Endothelial cell (in vitro differentiated cells): ENCODE measurements around the gene GALNT18. TPM values are rescaled to one million over a fixed set of nuclear protein-coding genes. Genes with fewer than 3 reads are reported as not detected.

Experiments
- DNase-seq: peaks from one replicate; pipeline ENCODE4 v3.0.0; 2021; ENCODE audit warnings: low spot score
- H3K27ac Mint-ChIP-seq: one replicate; pipeline ENCODE4 v1.8.0; 2021; ENCODE audit warnings: mixed read lengths, inconsistent platforms; ENCODE audit not compliant: unreplicated experiment
- H3K27me3 Mint-ChIP-seq: one replicate; pipeline ENCODE4 v1.8.0; 2021; ENCODE audit warnings: mild to moderate bottlenecking, moderate library complexity, mixed read lengths, inconsistent platforms; ENCODE audit not compliant: unreplicated experiment
- H3K36me3 Mint-ChIP-seq: one replicate; pipeline ENCODE4 v1.8.0; 2021; ENCODE audit warnings: mild to moderate bottlenecking, low read depth, mixed read lengths, inconsistent platforms; ENCODE audit not compliant: unreplicated experiment
- H3K4me1 Mint-ChIP-seq: one replicate; pipeline ENCODE4 v1.8.0; 2021; ENCODE audit warnings: mild to moderate bottlenecking, mixed read lengths, inconsistent platforms; ENCODE audit not compliant: unreplicated experiment
- H3K4me3 Mint-ChIP-seq: one replicate; pipeline ENCODE4 v1.8.0; 2021; ENCODE audit warnings: mild to moderate bottlenecking, mixed read lengths, inconsistent platforms; ENCODE audit not compliant: unreplicated experiment
- H3K9me3 Mint-ChIP-seq: one replicate; pipeline ENCODE4 v1.8.0; 2021; ENCODE audit warnings: mixed read lengths, inconsistent platforms; ENCODE audit not compliant: unreplicated experiment
- total RNA-seq: library from RNA; stranded (reverse); fragmentation: NEBNext Ultra II Directional; extraction: Animal tissue kit (Norgen Biotek cat#: 25700); gene quantifications from one replicate; pipeline ENCODE4 v1.2.1, GENCODE V29; 2021; ENCODE audit not compliant: unreplicated experiment
- TF ChIP-seq, protein P1 (sequence below): fragments of 200-600 bp; sonication (generic); IDR thresholded peaks from one replicate; pipeline ENCODE4 v1.5.0; 2021; ENCODE audit warnings: antibody characterized with exemption; ENCODE audit not compliant: unreplicated experiment

Gene GALNT18
- total RNA-seq, 1 donor from 2014 or later: 87.6 TPM

DNA sequence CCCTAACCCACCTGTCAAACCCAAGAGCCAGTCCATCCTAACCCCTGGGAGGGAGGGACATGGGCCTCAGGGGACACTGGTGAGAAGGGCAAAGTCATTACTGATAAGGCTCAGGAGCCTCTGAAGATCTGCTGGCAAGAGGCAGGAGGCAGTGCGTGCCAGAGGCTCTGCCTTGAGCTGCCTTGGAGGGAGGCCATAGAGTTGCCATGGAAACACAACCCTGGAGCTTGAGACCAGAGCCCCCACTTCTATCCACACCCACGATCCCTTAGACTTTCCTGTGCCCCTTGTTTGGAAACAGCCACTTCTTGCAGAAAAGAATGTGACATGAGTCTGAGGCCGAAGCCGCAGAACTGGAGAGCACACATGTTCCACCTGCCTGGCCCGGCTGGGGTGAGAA, 179.0 kb downstream of the GALNT18 start:
- H3K36me3 Mint-ChIP-seq: peaks cover 43% of the 10 kb centered on the region
- H3K27ac Mint-ChIP-seq: no peak overlapping the region
- H3K4me3 Mint-ChIP-seq: no peak overlapping the region
- no peaks in the 10 kb centered on the region for H3K9me3 Mint-ChIP-seq
- peaks cover 4% of the 10 kb centered on the region for H3K27me3 Mint-ChIP-seq
- peaks cover 16% of the 10 kb centered on the region for H3K4me1 Mint-ChIP-seq
- TF ChIP-seq, protein P1, sequence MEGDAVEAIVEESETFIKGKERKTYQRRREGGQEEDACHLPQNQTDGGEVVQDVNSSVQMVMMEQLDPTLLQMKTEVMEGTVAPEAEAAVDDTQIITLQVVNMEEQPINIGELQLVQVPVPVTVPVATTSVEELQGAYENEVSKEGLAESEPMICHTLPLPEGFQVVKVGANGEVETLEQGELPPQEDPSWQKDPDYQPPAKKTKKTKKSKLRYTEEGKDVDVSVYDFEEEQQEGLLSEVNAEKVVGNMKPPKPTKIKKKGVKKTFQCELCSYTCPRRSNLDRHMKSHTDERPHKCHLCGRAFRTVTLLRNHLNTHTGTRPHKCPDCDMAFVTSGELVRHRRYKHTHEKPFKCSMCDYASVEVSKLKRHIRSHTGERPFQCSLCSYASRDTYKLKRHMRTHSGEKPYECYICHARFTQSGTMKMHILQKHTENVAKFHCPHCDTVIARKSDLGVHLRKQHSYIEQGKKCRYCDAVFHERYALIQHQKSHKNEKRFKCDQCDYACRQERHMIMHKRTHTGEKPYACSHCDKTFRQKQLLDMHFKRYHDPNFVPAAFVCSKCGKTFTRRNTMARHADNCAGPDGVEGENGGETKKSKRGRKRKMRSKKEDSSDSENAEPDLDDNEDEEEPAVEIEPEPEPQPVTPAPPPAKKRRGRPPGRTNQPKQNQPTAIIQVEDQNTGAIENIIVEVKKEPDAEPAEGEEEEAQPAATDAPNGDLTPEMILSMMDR: no peak
- DNase-seq: no peak

DNA sequence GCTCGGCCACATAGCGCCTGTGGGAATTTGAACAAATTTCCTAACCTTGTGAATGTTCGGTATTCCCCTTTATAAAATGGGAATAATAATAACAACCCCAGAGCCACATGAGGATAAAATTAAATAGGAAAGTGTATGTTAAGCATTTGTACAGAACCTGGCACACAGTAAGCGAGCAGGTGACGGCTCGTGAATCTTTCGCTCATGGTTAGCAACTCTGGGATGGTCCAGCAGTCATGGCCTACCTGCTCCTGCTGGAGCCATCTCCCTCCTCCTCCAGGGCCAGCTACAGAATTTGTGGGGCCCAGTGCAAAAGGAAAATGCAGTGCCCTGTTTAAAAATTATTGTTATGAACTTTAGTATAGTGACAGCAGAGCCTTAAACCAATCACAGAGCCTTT, 180.3 kb downstream of the GALNT18 start:
- Mint-ChIP-seq H3K36me3 (peaks cover 37% of the 10 kb centered on the region), H3K9me3 (no peaks in the 10 kb centered on the region), H3K27ac (no peak overlapping the region), H3K27me3 (peaks cover 4% of the 10 kb centered on the region), H3K4me3 (no peak overlapping the region), H3K4me1 (peaks cover 20% of the 10 kb centered on the region)
- TF ChIP-seq, protein P1: no peak
- DNase-seq: no peak

DNA sequence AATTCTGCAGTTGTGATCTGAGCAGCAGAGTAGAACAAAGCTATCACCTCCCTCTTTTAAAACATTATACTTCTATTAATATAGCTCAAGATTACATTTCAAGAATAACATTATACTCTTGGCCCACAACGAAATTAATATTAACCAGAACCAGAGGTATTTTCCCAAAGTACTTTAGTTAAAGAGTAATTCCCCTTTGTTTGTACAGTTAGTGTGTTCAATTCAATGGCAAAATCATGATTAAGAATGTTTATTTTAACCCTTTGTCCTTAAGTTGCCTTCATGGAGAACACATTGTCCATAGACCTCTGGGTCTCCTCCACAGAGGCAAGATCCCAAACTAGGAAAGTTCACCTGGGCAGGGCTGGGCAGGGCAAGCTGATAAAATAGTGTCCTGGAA, 180.7 kb downstream of the GALNT18 start:
- H3K9me3 Mint-ChIP-seq: no peaks in the 10 kb centered on the region
- peaks cover 4% of the 10 kb centered on the region for H3K27me3 Mint-ChIP-seq
- H3K27ac Mint-ChIP-seq: no peak overlapping the region
- no peak overlapping the region for H3K4me3 Mint-ChIP-seq
- peaks cover 34% of the 10 kb centered on the region for H3K36me3 Mint-ChIP-seq
- no peak for DNase-seq
- TF ChIP-seq, protein P1: no peak
- H3K4me1 Mint-ChIP-seq: peaks cover 20% of the 10 kb centered on the region

DNA sequence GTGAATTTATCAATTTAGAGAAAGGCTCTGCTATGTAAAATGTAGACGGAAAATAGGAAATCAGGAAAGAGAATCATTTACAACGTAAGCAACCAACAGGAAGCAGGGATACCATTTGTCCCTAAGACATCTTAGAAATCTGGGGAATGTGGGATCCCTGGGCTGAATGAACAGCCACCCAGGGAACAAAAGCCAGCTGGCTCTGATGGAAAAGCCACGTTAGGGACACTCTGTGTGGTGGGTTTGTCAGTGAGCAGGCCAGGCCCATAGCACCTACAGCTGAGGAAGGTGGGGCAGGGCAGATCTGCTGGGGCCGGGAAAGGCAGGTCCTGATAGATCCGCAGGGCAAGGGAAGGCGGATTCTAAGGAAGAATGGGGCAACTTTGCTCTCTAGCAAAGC, 181.7 kb downstream of the GALNT18 start:
- H3K27ac Mint-ChIP-seq: no peak overlapping the region
- H3K27me3 Mint-ChIP-seq: peaks cover 9% of the 10 kb centered on the region

DNA sequence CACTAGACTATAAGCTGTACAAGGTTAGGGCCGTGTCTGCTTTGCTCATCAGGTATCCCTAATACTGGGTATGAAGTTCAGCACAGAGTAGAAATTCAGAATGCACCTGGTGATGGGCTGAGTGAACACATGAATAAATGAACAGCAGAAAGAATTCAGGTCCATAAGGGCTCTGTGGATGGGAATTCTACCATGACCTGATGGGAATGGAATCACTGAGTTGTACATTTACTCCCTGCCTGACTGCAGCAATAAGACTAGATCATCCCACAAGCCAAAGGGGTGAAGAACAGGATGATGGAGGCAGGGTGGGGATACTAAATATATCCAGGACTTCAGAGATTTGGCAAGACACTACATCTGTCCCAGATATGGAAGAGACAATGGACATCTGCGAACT, 182.2 kb downstream of the GALNT18 start:
- Mint-ChIP-seq H3K36me3 (peaks cover 21% of the 10 kb centered on the region), H3K4me1 (peaks cover 20% of the 10 kb centered on the region), H3K27me3 (peaks cover 9% of the 10 kb centered on the region), H3K9me3 (no peaks in the 10 kb centered on the region), H3K4me3 (no peak overlapping the region), H3K27ac (no peak overlapping the region)
- TF ChIP-seq, protein P1: no peak
- no peak for DNase-seq

More for the DNA sequence above, 181.7 kb downstream of the GALNT18 start:
- Mint-ChIP-seq H3K9me3 (no peaks in the 10 kb centered on the region), H3K36me3 (peaks cover 27% of the 10 kb centered on the region), H3K4me1 (peaks cover 20% of the 10 kb centered on the region), H3K4me3 (no peak overlapping the region)
- DNase-seq: no peak
- TF ChIP-seq, protein P1: no peak
